ENCODE data around the gene KIF3C. TPM values are rescaled to one million over a fixed set of nuclear protein-coding genes. Genes with fewer than 3 reads are reported as not detected.

The KIF3C gene
- total RNA-seq, 1 experiment from 2014 or later, result 9.2 TPM

DNA sequence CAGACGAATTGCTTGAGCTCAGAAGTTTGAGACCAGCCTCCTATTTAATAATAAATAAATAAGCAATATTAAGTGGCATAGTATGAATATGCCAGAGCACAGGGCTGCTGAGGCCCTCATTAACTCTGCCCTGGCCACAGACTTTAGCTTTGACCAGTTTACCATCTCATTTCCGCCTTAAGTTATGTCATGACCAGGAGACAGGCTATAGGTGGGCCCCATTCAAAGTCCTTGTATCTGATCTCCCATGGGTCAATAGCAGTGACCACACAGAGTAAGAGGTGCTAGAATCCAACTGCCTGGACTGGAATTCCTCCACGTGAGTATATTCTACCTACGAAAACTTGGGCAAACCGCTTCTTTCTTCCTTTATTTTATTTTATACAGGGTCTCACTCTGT is 90.6 kb downstream of the KIF3C start:
- BruUV-seq (replicated peaks), result no TSS peak
- intact Hi-C loops (cut with micrococcal nuclease; ENCODE audit: unreplicated experiment), result no loop called here
- Mint-ChIP-seq H3K27me3 (ENCODE audit: insufficient read depth, unreplicated experiment) (no peaks in the 10 kb centered on the region), H3K9me3 (ENCODE audit: unreplicated experiment) (no peaks in the 10 kb centered on the region), H3K4me3 (ENCODE audit: unreplicated experiment) (no peak overlapping the region), H3K36me3 (ENCODE audit: insufficient read depth, unreplicated experiment) (no peaks in the 10 kb centered on the region), H3K4me1 (ENCODE audit: low read depth, unreplicated experiment) (peaks cover 9% of the 10 kb centered on the region), H3K27ac (ENCODE audit: unreplicated experiment) (no peak overlapping the region)
- Histone ChIP-seq H3K4me3 (ENCODE audit: low read depth, low read length) (no peak overlapping the region), H3K4me1 (no peaks in the 10 kb centered on the region), H3K9me3 (no peaks in the 10 kb centered on the region), H3K36me3 (ENCODE audit: control insufficient read depth, insufficient read depth, low read length) (no peaks in the 10 kb centered on the region), H3K27me3 (replicated peaks; ENCODE audit: control insufficient read depth, insufficient read depth, low read length) (no peaks in the 10 kb centered on the region)
- TF ChIP-seq, protein P1, sequence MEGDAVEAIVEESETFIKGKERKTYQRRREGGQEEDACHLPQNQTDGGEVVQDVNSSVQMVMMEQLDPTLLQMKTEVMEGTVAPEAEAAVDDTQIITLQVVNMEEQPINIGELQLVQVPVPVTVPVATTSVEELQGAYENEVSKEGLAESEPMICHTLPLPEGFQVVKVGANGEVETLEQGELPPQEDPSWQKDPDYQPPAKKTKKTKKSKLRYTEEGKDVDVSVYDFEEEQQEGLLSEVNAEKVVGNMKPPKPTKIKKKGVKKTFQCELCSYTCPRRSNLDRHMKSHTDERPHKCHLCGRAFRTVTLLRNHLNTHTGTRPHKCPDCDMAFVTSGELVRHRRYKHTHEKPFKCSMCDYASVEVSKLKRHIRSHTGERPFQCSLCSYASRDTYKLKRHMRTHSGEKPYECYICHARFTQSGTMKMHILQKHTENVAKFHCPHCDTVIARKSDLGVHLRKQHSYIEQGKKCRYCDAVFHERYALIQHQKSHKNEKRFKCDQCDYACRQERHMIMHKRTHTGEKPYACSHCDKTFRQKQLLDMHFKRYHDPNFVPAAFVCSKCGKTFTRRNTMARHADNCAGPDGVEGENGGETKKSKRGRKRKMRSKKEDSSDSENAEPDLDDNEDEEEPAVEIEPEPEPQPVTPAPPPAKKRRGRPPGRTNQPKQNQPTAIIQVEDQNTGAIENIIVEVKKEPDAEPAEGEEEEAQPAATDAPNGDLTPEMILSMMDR (IDR thresholded peaks at IDR 0.05; ENCODE audit: insufficient read depth in 1 of 2, low read depth in 1 of 2, low read length in 1 of 2, severe bottlenecking in 1 of 2, unreplicated experiment in 1 of 2), result no peak
- no peak for DNase-seq
- ChIA-PET CTCF (no interaction called here), POLR2A (no interaction called here)

DNA sequence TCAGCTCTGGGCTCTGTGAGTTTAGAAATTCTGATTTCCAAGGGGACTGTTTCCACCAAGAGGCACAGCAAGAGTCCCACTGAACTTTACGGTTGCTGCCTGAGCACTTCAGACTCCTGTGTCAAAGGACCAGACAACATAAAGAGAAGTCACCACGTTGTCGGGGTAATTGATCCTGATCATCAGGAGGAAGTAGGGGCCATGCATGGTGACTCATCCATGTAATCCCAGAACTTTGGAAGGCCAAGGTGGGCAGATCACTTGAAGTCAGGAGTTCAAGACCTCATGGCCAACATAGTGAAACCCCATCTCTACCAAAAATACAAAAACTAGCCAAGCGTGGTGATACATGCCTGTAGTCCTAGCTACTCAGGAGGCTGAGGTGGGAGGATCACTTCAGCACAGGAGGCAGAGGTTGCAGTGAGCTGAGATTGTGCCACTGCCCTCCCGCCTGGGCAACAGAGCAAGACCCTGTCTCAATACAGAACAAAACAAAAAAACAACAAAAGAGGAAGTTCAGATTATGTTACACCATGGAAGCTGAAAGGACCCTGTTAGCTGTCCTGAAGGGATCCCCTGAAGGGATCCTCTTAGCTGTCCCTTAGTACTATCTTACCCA is 94.6 kb downstream of the KIF3C start:
- H3K4me1 Mint-ChIP-seq (ENCODE audit: low read depth, unreplicated experiment), result peaks cover 6% of the 10 kb centered on the region
- intact Hi-C loops (cut with micrococcal nuclease; ENCODE audit: unreplicated experiment), result no loop called here
- Histone ChIP-seq H3K4me1 (no peaks in the 10 kb centered on the region; the same call in 1 of the 2 replicates), H3K36me3 (ENCODE audit: control insufficient read depth, insufficient read depth, low read length) (no peaks in the 10 kb centered on the region), H3K9me3 (no peaks in the 10 kb centered on the region), H3K27me3 (replicated peaks; ENCODE audit: control insufficient read depth, insufficient read depth, low read length) (no peaks in the 10 kb centered on the region), H3K4me3 (ENCODE audit: low read depth, low read length) (no peak overlapping the region)
- TF ChIP-seq, protein P1 (IDR thresholded peaks at IDR 0.05; ENCODE audit: insufficient read depth in 1 of 2, low read depth in 1 of 2, low read length in 1 of 2, severe bottlenecking in 1 of 2, unreplicated experiment in 1 of 2), result no peak
- DNase-seq, result no peak
- CTCF ChIA-PET, result no interaction called here
- H3K4me3 Mint-ChIP-seq (ENCODE audit: unreplicated experiment), result no peak overlapping the region
- H3K27me3 Mint-ChIP-seq (ENCODE audit: insufficient read depth, unreplicated experiment), result no peaks in the 10 kb centered on the region
- no peaks in the 10 kb centered on the region for H3K36me3 Mint-ChIP-seq (ENCODE audit: insufficient read depth, unreplicated experiment)
- H3K27ac Mint-ChIP-seq (ENCODE audit: unreplicated experiment), result no peak overlapping the region
- H3K9me3 Mint-ChIP-seq (ENCODE audit: unreplicated experiment), result no peaks in the 10 kb centered on the region
- POLR2A ChIA-PET, result no interaction called here
- BruUV-seq (replicated peaks), result no TSS peak

DNA sequence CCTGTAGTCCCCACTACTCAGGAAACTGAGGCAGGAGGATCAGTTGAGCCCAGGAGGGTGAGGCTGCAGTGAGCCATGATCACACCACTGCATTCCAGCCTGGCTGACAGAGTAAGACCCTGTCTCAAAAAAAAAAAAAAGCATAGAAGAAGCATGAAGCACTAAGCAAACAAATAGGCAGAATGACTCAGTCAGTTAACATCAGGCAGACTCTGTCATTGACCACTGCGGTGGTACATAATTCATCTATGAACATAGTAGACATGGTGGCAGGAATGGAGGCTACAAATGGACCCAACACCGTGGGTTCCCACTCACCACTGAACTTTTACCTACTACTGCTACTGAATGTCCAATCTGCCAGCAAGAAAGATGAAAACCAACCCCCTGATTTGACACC is 96.4 kb downstream of the KIF3C start:
- DNase-seq, result no peak
- Mint-ChIP-seq H3K27ac (ENCODE audit: unreplicated experiment) (no peak overlapping the region), H3K9me3 (ENCODE audit: unreplicated experiment) (no peaks in the 10 kb centered on the region), H3K27me3 (ENCODE audit: insufficient read depth, unreplicated experiment) (no peaks in the 10 kb centered on the region), H3K4me1 (ENCODE audit: low read depth, unreplicated experiment) (peaks cover 9% of the 10 kb centered on the region), H3K36me3 (ENCODE audit: insufficient read depth, unreplicated experiment) (no peaks in the 10 kb centered on the region), H3K4me3 (ENCODE audit: unreplicated experiment) (no peak overlapping the region)
- TF ChIP-seq, protein P1 (IDR thresholded peaks at IDR 0.05; ENCODE audit: insufficient read depth in 1 of 2, low read depth in 1 of 2, low read length in 1 of 2, severe bottlenecking in 1 of 2, unreplicated experiment in 1 of 2), result no peak
- no TSS peak for BruUV-seq (replicated peaks)
- Histone ChIP-seq H3K9me3 (no peaks in the 10 kb centered on the region), H3K4me1 (no peaks in the 10 kb centered on the region; the same call in 1 of the 2 replicates), H3K36me3 (ENCODE audit: control insufficient read depth, insufficient read depth, low read length) (no peaks in the 10 kb centered on the region), H3K4me3 (ENCODE audit: low read depth, low read length) (no peak overlapping the region), H3K27me3 (replicated peaks; ENCODE audit: control insufficient read depth, insufficient read depth, low read length) (no peaks in the 10 kb centered on the region)
- intact Hi-C loops (cut with micrococcal nuclease; ENCODE audit: unreplicated experiment), result no loop called here
- POLR2A ChIA-PET, result interaction anchor here (0.6 kb wide), 1 partner anchor 277 kb away, joined by 6 read pairs; no protein-coding TSS in a partner anchor
- CTCF ChIA-PET, result no interaction called here
